GM12878 (cell line): ENCODE measurements around the gene ZMYM5. TPM values are rescaled to one million over a fixed set of nuclear protein-coding genes. Genes with fewer than 3 reads are reported as not detected.

Source experiments
- ATF3 ChIP-seq: IDR thresholded peaks from 2 replicates; pipeline ENCODE4 v1.6.1; 2011; ENCODE audit warnings: low read depth, mild to moderate bottlenecking, low read length, moderate library complexity, borderline replicate concordance; ENCODE audit errors: extremely low read depth
- CHD1 ChIP-seq: IDR thresholded peaks from 2 replicates; pipeline ENCODE4 v1.6.1; 2012; ENCODE audit warnings: low read depth, low read length, improper control_type of control experiment
- CHD4 ChIP-seq: fragments of 200-600 bp; sonication (generic); IDR thresholded peaks from 2 replicates; pipeline ENCODE4 v1.6.1; 2016; ENCODE audit warnings: mild to moderate bottlenecking
- CTCF ChIP-seq, 3 experiments: IDR thresholded peaks in 2 of 3; conservative IDR thresholded peaks in 1 of 3; 2 replicates each; pipeline ENCODE4 v1.5.1; 2011; ENCODE audit warnings: low read depth in 3 of 3, low read length in 3 of 3, mild to moderate bottlenecking in 3 of 3, control low read depth in 2 of 3, moderate library complexity in 2 of 3, inconsistent platforms in 1 of 3, mixed read lengths in 1 of 3; ENCODE audit not compliant: control insufficient read depth in 2 of 3, insufficient read depth in 1 of 3; ENCODE audit errors: extremely low read depth in 1 of 3
- EP300 ChIP-seq, 2 experiments: fragments of 150-350 bp in 1 of 2; IDR thresholded peaks; 2 replicates each; pipeline ENCODE4 v1.6.1; 2011 to 2012; ENCODE audit warnings: low read depth in 2 of 2, low read length in 2 of 2, borderline replicate concordance in 1 of 2, improper control_type of control experiment in 1 of 2, inconsistent platforms in 1 of 2; ENCODE audit not compliant: control insufficient read depth in 1 of 2
- ESRRA ChIP-seq: IDR thresholded peaks from 2 replicates; pipeline ENCODE4 v1.6.1; 2012; ENCODE audit warnings: mild to moderate bottlenecking, low read length, improper control_type of control experiment
- FOS ChIP-seq: IDR thresholded peaks from 3 replicates; pipeline ENCODE4 v1.6.1; 2011; ENCODE audit warnings: borderline replicate concordance; ENCODE audit not compliant: insufficient read length; ENCODE audit errors: extremely low read depth
- GABPA ChIP-seq: IDR thresholded peaks from 2 replicates; pipeline ENCODE4 v1.6.1; 2014; ENCODE audit warnings: antibody characterized with exemption, low read depth, mild to moderate bottlenecking, inconsistent platforms
- LARP7 ChIP-seq: fragments of 450-650 bp; IDR thresholded peaks from 2 replicates; pipeline ENCODE4 v1.6.1; 2017; ENCODE audit warnings: mild to moderate bottlenecking
- NR2F1 ChIP-seq: fragments of 450-650 bp; conservative IDR thresholded peaks from 2 replicates; pipeline ENCODE4 v1.6.1; 2017; ENCODE audit warnings: mild to moderate bottlenecking
- PBX3 ChIP-seq: IDR thresholded peaks from 2 replicates; pipeline ENCODE4 v1.6.1; 2011; ENCODE audit warnings: mild to moderate bottlenecking, low read depth, low read length, moderate library complexity; ENCODE audit not compliant: insufficient replicate concordance
- POU2F2 ChIP-seq: IDR thresholded peaks from 3 replicates; pipeline ENCODE4 v1.6.1; 2011; ENCODE audit warnings: low read depth, mild to moderate bottlenecking, low read length, borderline replicate concordance
- RB1 ChIP-seq: fragments of 450-650 bp; formaldehyde crosslinking; IDR thresholded peaks from 2 replicates; pipeline ENCODE4 v1.6.1; 2017; ENCODE audit warnings: mild to moderate bottlenecking, borderline replicate concordance
- RBBP5 ChIP-seq: fragments of 200-600 bp; sonication (generic); conservative IDR thresholded peaks from 2 replicates; pipeline ENCODE4 v1.6.1; 2016
- REST ChIP-seq: IDR thresholded peaks from 2 replicates; pipeline ENCODE4 v1.6.1; 2012; ENCODE audit warnings: mild to moderate bottlenecking, low read depth, low read length
- ZBTB11 ChIP-seq: fragments of 450-650 bp; formaldehyde crosslinking; IDR thresholded peaks from 2 replicates; pipeline ENCODE4 v1.5.0; 2022; ENCODE audit warnings: mild to moderate bottlenecking, missing genetic modification characterization
- ZNF207 ChIP-seq: fragments of 450-650 bp; IDR thresholded peaks from 2 replicates; pipeline ENCODE4 v1.6.1; 2014; ENCODE audit warnings: antibody characterized with exemption, mild to moderate bottlenecking, borderline replicate concordance
- ZNF24 ChIP-seq: fragments of 450-650 bp; IDR thresholded peaks from 2 replicates; pipeline ENCODE4 v1.6.1; 2017; ENCODE audit warnings: antibody characterized with exemption, mild to moderate bottlenecking
- ZNF384 ChIP-seq: IDR thresholded peaks from 2 replicates; pipeline ENCODE4 v1.6.1; 2012; ENCODE audit warnings: low read depth, mild to moderate bottlenecking, low read length, improper control_type of control experiment, borderline replicate concordance
- polyA plus RNA-seq, 11 experiments: library from polyadenylated mRNA; depleted of rRNA in 4 of 11; unstranded in 6 of 11; stranded (reverse) in 5 of 11; fragments of >200 nt; fragmentation: Nextera tagmentation in 4 of 11; fragmentation: Illumina TruSeq in 1 of 11; extraction: Ambion mirVana in 4 of 11; extraction: Trizol in 1 of 11; gene quantifications; 1 replicate in 1 of 11; 2 replicates in 10 of 11; pipeline versions ENCODE4 v1.2.1 to v1.2.3, GENCODE V29; 2011 to 2016; ENCODE audit warnings: inconsistent platforms in 2 of 11, missing spikeins in 2 of 11, low read depth in 1 of 11
- total RNA-seq, 4 experiments: library from RNA; depleted of rRNA in 3 of 4; stranded (reverse); fragments of >200 nt in 3 of 4; fragmentation: Illumina TruSeq in 1 of 4; extraction: Trizol in 1 of 4; gene quantifications; 2 replicates each; pipeline versions ENCODE4 v1.2.1 to v1.2.3, GENCODE V29; 2013 to 2021

ZMYM5 gene
- total and polyA plus RNA-seq, 10 of the 15 experiments (the other 5 are each of a cell fraction or from before 2014, with no cell fraction given): 7.1 to 13.7 (median 10.6) TPM

GRCh38 chr13:19782049-19782726 lies 81.3 kb downstream of the ZMYM5 start (continued):
- TF ChIP-seq REST (no peak), EP300 (IDR thresholded peaks at IDR 0.05; ENCODE audit: borderline replicate concordance in 1 of 2, control insufficient read depth in 1 of 2, low read depth in 2 of 2, low read length in 2 of 2) (no peak), ESRRA (no peak), RB1 (no peak), ZBTB11 (CRISPR knock-in tag) (no peak), ZNF384 (no peak), CTCF (IDR thresholded peaks at IDR 0.05 in 2 of 3, conservative IDR thresholded peaks at IDR 0.05 in 1 of 3; ENCODE audit: control insufficient read depth in 2 of 3, extremely low read depth in 1 of 3, insufficient read depth in 1 of 3, low read depth in 3 of 3, low read length in 3 of 3) (no peak), FOS (no peak), GABPA (no peak), CHD4 (no peak), ZNF24 (peak; percentile 52; the same call in 1 of the 2 replicates), PBX3 (no peak), NR2F1 (0 out of 2 replicates have a peak, but pooled peaks have one; percentile 0), ATF3 (no peak), LARP7 (peak; percentile 44), RBBP5 (no peak), ZNF207 (no peak), CHD1 (0 out of 2 replicates have a peak, but pooled peaks have one; percentile 57), POU2F2 (no peak)
